Panc1 (cell line): Measurements from ENCODE around the gene NR1H2. TPM values are rescaled to one million over a fixed set of nuclear protein-coding genes. Genes with fewer than 3 reads are reported as not detected.

Experiments
- ATAC-seq: fragments of 200-7000 bp; cut with Tn5 transposase; 2 replicates; pipeline ENCODE4 v1.9.1; 2020; ENCODE audit warnings: mild to moderate bottlenecking, moderate library complexity
- BruUV-seq: library from RNA; stranded (reverse); fragments of 400-500 nt; replicated peaks from 2 replicates; lab custom pipeline; 2021; lab: Mats Ljungman, UMichigan
- CTCF ChIA-PET: fragments of 300-600 bp; sonication (Branson Sonifier 250); formaldehyde crosslinking; loops from one replicate; lab custom pipeline; 2022; ENCODE audit warnings: antibody characterized with exemption; lab: Charles Lee
- POLR2A ChIA-PET: fragments of 300-600 bp; sonication (Branson Sonifier 250); formaldehyde crosslinking; loops from one replicate; lab custom pipeline; 2022; ENCODE audit warnings: antibody characterized with exemption; lab: Charles Lee
- DNase-seq: peaks from one replicate; pipeline ENCODE4 v3.0.0-alpha.2; 2010; ENCODE audit warnings: low read depth, low spot score
- H3K27ac ChIP-seq: 2 replicates; pipeline ENCODE4 v1.5.1; 2011; ENCODE audit warnings: mild to moderate bottlenecking, low read length, inconsistent platforms
- H3K27me3 ChIP-seq: fragments of 200-500 bp; sonication (Bioruptor generic); 2 replicates; pipeline ENCODE4 v1.6.0; 2014; ENCODE audit warnings: low read length, inconsistent platforms; ENCODE audit not compliant: control insufficient read depth, insufficient read depth
- H3K36me3 ChIP-seq: fragments of 200-500 bp; sonication (Bioruptor generic); 2 replicates; pipeline ENCODE4 v1.5.1; 2014; ENCODE audit warnings: inconsistent platforms, mild to moderate bottlenecking, low read length, moderate library complexity; ENCODE audit not compliant: control insufficient read depth, insufficient read depth
- H3K4me1 ChIP-seq: 2 replicates; pipeline ENCODE4 v1.5.1; 2011; ENCODE audit warnings: inconsistent platforms, mild to moderate bottlenecking, low read length, moderate library complexity; ENCODE audit not compliant: control insufficient read depth, insufficient read depth
- H3K4me3 ChIP-seq, 2 experiments: 2 replicates each; pipeline ENCODE4 v1.5.1; 2011 to 2012; ENCODE audit warnings: low read depth in 2 of 2, low read length in 2 of 2, mild to moderate bottlenecking in 2 of 2, inconsistent platforms in 1 of 2, moderate library complexity in 1 of 2
- H3K9me3 ChIP-seq: fragments of 200-500 bp; sonication (Bioruptor generic); 2 replicates; pipeline ENCODE4 v1.5.1; 2014; ENCODE audit warnings: low read depth, mild to moderate bottlenecking, inconsistent platforms, low read length, moderate library complexity; ENCODE audit not compliant: control insufficient read depth, insufficient read depth
- POLR2AphosphoS5 ChIP-seq: IDR thresholded peaks from 2 replicates; pipeline ENCODE4 v1.6.1; 2012; ENCODE audit warnings: mild to moderate bottlenecking, low read depth, low read length, moderate library complexity
- REST ChIP-seq, 2 experiments: IDR thresholded peaks; 2 replicates each; pipeline ENCODE4 v1.6.1; 2011 to 2012; ENCODE audit warnings: low read depth in 2 of 2, control low read depth in 1 of 2, low read length in 1 of 2, mild to moderate bottlenecking in 1 of 2, moderate library complexity in 1 of 2; ENCODE audit not compliant: insufficient read depth in 1 of 2
- SIN3A ChIP-seq: IDR thresholded peaks from 2 replicates; pipeline ENCODE4 v1.6.1; 2012; ENCODE audit warnings: low read depth, mild to moderate bottlenecking, low read length, moderate library complexity, borderline replicate concordance; ENCODE audit not compliant: insufficient read depth
- TCF7L2 ChIP-seq: IDR thresholded peaks from 2 replicates; pipeline ENCODE4 v1.6.1; 2011; ENCODE audit warnings: mild to moderate bottlenecking, low read depth, low read length, inconsistent platforms
- in situ Hi-C: cut with HindIII; loops from 2 replicates; pipeline ENCODE4 v1.10.0; 2016; ENCODE audit warnings: low sequenced_read_pairs, low pct_unique_long_range_greater_than_20kb
- intact Hi-C: fragments of 100-400 bp; cut with micrococcal nuclease; formaldehyde crosslinking; loops from one replicate; pipeline ENCODE4 v1.10.0; 2022; ENCODE audit not compliant: unreplicated experiment
- total RNA-seq: library from RNA; stranded (reverse); gene quantifications from one replicate; pipeline ENCODE4 v1.2.1, GENCODE V29; 2021; ENCODE audit not compliant: unreplicated experiment
- TF ChIP-seq, protein P1 (sequence below): fragments of 450-650 bp; IDR thresholded peaks from 2 replicates; pipeline ENCODE4 v1.5.1; 2017; ENCODE audit warnings: mild to moderate bottlenecking

NR1H2 gene
- total RNA-seq, 1 experiment from 2014 or later = 55.8 TPM

GRCh38 chr19:50361290-50362029, 14.8 kb upstream of the NR1H2 start:
- POLR2A ChIA-PET = no interaction called here
- Histone ChIP-seq H3K4me3 (no peak overlapping the region), H3K27me3 (no peaks in the 10 kb centered on the region), H3K27ac (no peak overlapping the region), H3K36me3 (no peaks in the 10 kb centered on the region), H3K4me1 (no peaks in the 10 kb centered on the region), H3K9me3 (no peaks in the 10 kb centered on the region)
- no peak for TF ChIP-seq POLR2AphosphoS5
- no peak for TF ChIP-seq TCF7L2
- TF ChIP-seq, protein P1, sequence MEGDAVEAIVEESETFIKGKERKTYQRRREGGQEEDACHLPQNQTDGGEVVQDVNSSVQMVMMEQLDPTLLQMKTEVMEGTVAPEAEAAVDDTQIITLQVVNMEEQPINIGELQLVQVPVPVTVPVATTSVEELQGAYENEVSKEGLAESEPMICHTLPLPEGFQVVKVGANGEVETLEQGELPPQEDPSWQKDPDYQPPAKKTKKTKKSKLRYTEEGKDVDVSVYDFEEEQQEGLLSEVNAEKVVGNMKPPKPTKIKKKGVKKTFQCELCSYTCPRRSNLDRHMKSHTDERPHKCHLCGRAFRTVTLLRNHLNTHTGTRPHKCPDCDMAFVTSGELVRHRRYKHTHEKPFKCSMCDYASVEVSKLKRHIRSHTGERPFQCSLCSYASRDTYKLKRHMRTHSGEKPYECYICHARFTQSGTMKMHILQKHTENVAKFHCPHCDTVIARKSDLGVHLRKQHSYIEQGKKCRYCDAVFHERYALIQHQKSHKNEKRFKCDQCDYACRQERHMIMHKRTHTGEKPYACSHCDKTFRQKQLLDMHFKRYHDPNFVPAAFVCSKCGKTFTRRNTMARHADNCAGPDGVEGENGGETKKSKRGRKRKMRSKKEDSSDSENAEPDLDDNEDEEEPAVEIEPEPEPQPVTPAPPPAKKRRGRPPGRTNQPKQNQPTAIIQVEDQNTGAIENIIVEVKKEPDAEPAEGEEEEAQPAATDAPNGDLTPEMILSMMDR = no peak
- no peak for TF ChIP-seq SIN3A
- TF ChIP-seq REST (IDR thresholded peaks at IDR 0.05; ENCODE audit: insufficient read depth in 1 of 2, low read depth in 2 of 2, low read length in 1 of 2) = no peak
- no TSS peak for BruUV-seq
- intact Hi-C loops = no loop called here
- DNase-seq (no peak), ATAC-seq (no peak)
- in situ Hi-C loops = no loop called here
- CTCF ChIA-PET = interaction anchor here (0.6 kb wide), 1 partner anchor 829 kb away, joined by 4 read pairs; no protein-coding TSS in a partner anchor

- no TSS peak for BruUV-seq
- Histone ChIP-seq H3K4me1 (no peaks in the 10 kb centered on the region), H3K27ac (no peak overlapping the region), H3K9me3 (no peaks in the 10 kb centered on the region), H3K27me3 (no peaks in the 10 kb centered on the region), H3K4me3 (no peak overlapping the region), H3K36me3 (no peaks in the 10 kb centered on the region)
- TF ChIP-seq, protein P1 = no peak
- TF ChIP-seq POLR2AphosphoS5 (no peak), TCF7L2 (no peak), REST (IDR thresholded peaks at IDR 0.05; ENCODE audit: insufficient read depth in 1 of 2, low read depth in 2 of 2, low read length in 1 of 2) (no peak), SIN3A (no peak)
- intact Hi-C loops (no loop called here), in situ Hi-C loops (no loop called here)
- DNase-seq = no peak
- ATAC-seq = no peak
- CTCF ChIA-PET = no interaction called here
- POLR2A ChIA-PET = no interaction called here
These were observed 14.2 kb upstream of the NR1H2 start for GRCh38 chr19:50362030-50362412.
